Mesothelial cell of epicardium (in vitro differentiated cells): ENCODE results near the gene GPR183. TPM values are rescaled to one million over a fixed set of nuclear protein-coding genes. Genes with fewer than 3 reads are reported as not detected.

Experiments
- DNase-seq, 2 experiments: peaks; one replicate each; pipeline ENCODE4 v3.0.0; 2021; ENCODE audit warnings: low spot score in 2 of 2; ENCODE audit not compliant: unreplicated experiment in 2 of 2
- H3K27ac Mint-ChIP-seq: 2 replicates; pipeline ENCODE4 v1.8.0; 2021; ENCODE audit warnings: mixed read lengths
- H3K27me3 Mint-ChIP-seq: 2 replicates; pipeline ENCODE4 v1.8.0; 2021; ENCODE audit warnings: low read depth, mixed read lengths
- H3K36me3 Mint-ChIP-seq: 2 replicates; pipeline ENCODE4 v1.8.0; 2021; ENCODE audit warnings: mixed read lengths
- H3K4me1 Mint-ChIP-seq: 2 replicates; pipeline ENCODE4 v1.8.0; 2021; ENCODE audit warnings: mixed read lengths
- H3K4me3 Mint-ChIP-seq: 2 replicates; pipeline ENCODE4 v1.8.0; 2021; ENCODE audit warnings: mild to moderate bottlenecking, moderate library complexity, mixed read lengths
- H3K9me3 Mint-ChIP-seq: 2 replicates; pipeline ENCODE4 v1.8.0; 2021; ENCODE audit warnings: mixed read lengths
- CTCF ChIP-seq: fragments of 200-600 bp; sonication (generic); IDR thresholded peaks from one replicate; pipeline ENCODE4 v1.5.0; 2021; ENCODE audit warnings: antibody characterized with exemption; ENCODE audit not compliant: unreplicated experiment
- total RNA-seq: library from RNA; stranded (reverse); gene quantifications from 3 replicates; pipeline ENCODE4 v1.2.1, GENCODE V29; 2021

The GPR183 gene
- total RNA-seq, 1 donor from 2014 or later: 0.25 TPM

GRCh38 chr13:99329477-99329876, 22.3 kb upstream of the GPR183 start:
- H3K27me3 Mint-ChIP-seq: no peaks in the 10 kb centered on the region
- no peak for DNase-seq
- peaks cover 32% of the 10 kb centered on the region for H3K36me3 Mint-ChIP-seq
- H3K27ac Mint-ChIP-seq: no peak overlapping the region
- peaks cover 4% of the 10 kb centered on the region for H3K4me1 Mint-ChIP-seq
- H3K9me3 Mint-ChIP-seq: no peaks in the 10 kb centered on the region
- no peak for TF ChIP-seq CTCF
- H3K4me3 Mint-ChIP-seq: no peak overlapping the region

GRCh38 chr13:99327761-99328160, 20.6 kb upstream of the GPR183 start:
- Mint-ChIP-seq H3K27ac (no peak overlapping the region), H3K4me1 (peaks cover 7% of the 10 kb centered on the region), H3K36me3 (peaks cover 31% of the 10 kb centered on the region), H3K9me3 (no peaks in the 10 kb centered on the region), H3K4me3 (no peak overlapping the region), H3K27me3 (no peaks in the 10 kb centered on the region)
- DNase-seq: no peak
- TF ChIP-seq CTCF: no peak

DNA sequence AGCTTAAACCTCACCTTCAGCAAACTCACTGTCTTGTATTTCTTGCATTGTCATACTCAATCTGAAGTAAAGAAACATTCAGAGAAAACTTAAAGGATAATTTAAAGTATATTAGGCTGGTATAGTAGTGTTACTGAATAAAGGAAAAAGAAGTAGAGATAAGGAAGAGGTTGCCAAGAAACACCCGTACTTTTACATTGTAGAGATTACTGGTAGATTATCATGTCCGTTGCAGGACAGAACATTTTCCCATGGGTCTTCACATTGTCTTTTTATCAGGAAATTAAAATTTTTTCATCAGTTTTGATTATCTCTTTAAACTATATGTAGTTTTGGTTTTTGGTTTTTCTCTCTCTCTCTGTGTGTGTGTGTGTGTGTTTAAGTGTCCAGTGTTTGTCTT, 19.9 kb upstream of the GPR183 start:
- TF ChIP-seq CTCF: no peak
- peaks cover 28% of the 10 kb centered on the region for H3K36me3 Mint-ChIP-seq
- peaks cover 13% of the 10 kb centered on the region for H3K4me1 Mint-ChIP-seq
- no peak overlapping the region for H3K4me3 Mint-ChIP-seq
- no peaks in the 10 kb centered on the region for H3K27me3 Mint-ChIP-seq
- no peaks in the 10 kb centered on the region for H3K9me3 Mint-ChIP-seq
- no peak for DNase-seq
- H3K27ac Mint-ChIP-seq: no peak overlapping the region

GRCh38 chr13:99326012-99326411, 18.8 kb upstream of the GPR183 start:
- H3K27me3 Mint-ChIP-seq: no peaks in the 10 kb centered on the region
- no peaks in the 10 kb centered on the region for H3K9me3 Mint-ChIP-seq
- no peak overlapping the region for H3K4me3 Mint-ChIP-seq
- TF ChIP-seq CTCF: no peak
- H3K4me1 Mint-ChIP-seq: peaks cover 19% of the 10 kb centered on the region
- peaks cover 26% of the 10 kb centered on the region for H3K36me3 Mint-ChIP-seq
- H3K27ac Mint-ChIP-seq: no peak overlapping the region
- no peak for DNase-seq

DNA sequence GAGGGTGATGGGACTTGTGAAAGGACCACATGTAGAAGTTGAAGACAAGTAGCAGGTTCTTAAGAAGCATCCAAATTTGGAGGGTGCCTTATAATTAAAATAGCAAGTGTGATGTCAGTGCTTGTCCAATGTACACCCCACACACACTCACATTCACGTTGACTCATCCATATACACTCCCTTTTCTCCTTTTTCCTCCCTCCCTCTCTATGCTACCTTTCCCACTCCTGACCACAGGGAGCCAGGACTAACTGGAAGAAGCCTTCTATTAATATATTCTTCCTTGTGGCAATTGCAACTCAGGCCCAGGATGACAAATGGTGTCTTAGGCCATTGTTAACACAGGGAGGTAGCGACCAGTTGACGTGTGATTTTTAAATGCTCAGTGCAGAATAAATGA, 16.3 kb upstream of the GPR183 start:
- TF ChIP-seq CTCF: no peak
- no peak overlapping the region for H3K4me3 Mint-ChIP-seq
- no peaks in the 10 kb centered on the region for H3K9me3 Mint-ChIP-seq
- H3K27ac Mint-ChIP-seq: no peak overlapping the region
- no peak for DNase-seq
- H3K4me1 Mint-ChIP-seq: peaks cover 21% of the 10 kb centered on the region
- peaks cover 19% of the 10 kb centered on the region for H3K36me3 Mint-ChIP-seq
- no peaks in the 10 kb centered on the region for H3K27me3 Mint-ChIP-seq
